HepG2 (cell line): ENCODE results near the gene SRSF8. TPM values are rescaled to one million over a fixed set of nuclear protein-coding genes. Genes with fewer than 3 reads are reported as not detected.

Source experiments
- ADNP ChIP-seq: sonication (generic); formaldehyde crosslinking; IDR thresholded peaks from 2 replicates; pipeline ENCODE4 v1.4.0; 2020; ENCODE audit warnings: missing genetic modification reagents
- AKAP8 ChIP-seq: sonication (generic); formaldehyde crosslinking; IDR thresholded peaks from 2 replicates; pipeline ENCODE4 v1.5.1; 2020; ENCODE audit warnings: mild to moderate bottlenecking, missing genetic modification reagents
- CBX5 ChIP-seq: sonication (generic); formaldehyde crosslinking; IDR thresholded peaks from 2 replicates; pipeline ENCODE4 v1.4.0; 2020; ENCODE audit warnings: missing genetic modification reagents, borderline replicate concordance
- CREB1 ChIP-seq, 2 experiments: fragments of 450-650 bp in 1 of 2; IDR thresholded peaks; 2 replicates each; pipeline ENCODE4 v1.6.1; 2016 to 2017; ENCODE audit warnings: control low read depth in 1 of 2, mild to moderate bottlenecking in 1 of 2, missing compliant biosample characterization in 1 of 2, missing genetic modification characterization in 1 of 2
- HDAC1 ChIP-seq: sonication (generic); formaldehyde crosslinking; IDR thresholded peaks from 2 replicates; pipeline ENCODE4 v1.5.1; 2020; ENCODE audit warnings: mild to moderate bottlenecking, missing genetic modification reagents
- KAT8 ChIP-seq: IDR thresholded peaks from 2 replicates; pipeline ENCODE4 v1.6.1; 2016; ENCODE audit warnings: missing genetic modification reagents, missing compliant biosample characterization
- MAFF ChIP-seq: IDR thresholded peaks from 2 replicates; pipeline ENCODE4 v1.6.1; 2011; ENCODE audit warnings: low read depth, low read length, improper control_type of control experiment
- MED8 ChIP-seq: sonication (generic); formaldehyde crosslinking; IDR thresholded peaks from 2 replicates; pipeline ENCODE4 v1.8.1; 2023; ENCODE audit warnings: mild to moderate bottlenecking, missing genetic modification reagents; ENCODE audit not compliant: insufficient replicate concordance
- PAX8 ChIP-seq: sonication (generic); formaldehyde crosslinking; IDR thresholded peaks from 2 replicates; pipeline ENCODE4 v1.8.0; 2022; ENCODE audit warnings: mild to moderate bottlenecking, missing genetic modification reagents, borderline replicate concordance
- PPARG ChIP-seq: conservative IDR thresholded peaks from 2 replicates; pipeline ENCODE4 v1.6.1; 2016; ENCODE audit warnings: missing biosample characterization, missing genetic modification reagents
- RFXANK ChIP-seq: IDR thresholded peaks from 2 replicates; pipeline ENCODE4 v1.6.1; 2016
- SMC3 ChIP-seq: IDR thresholded peaks from 2 replicates; pipeline ENCODE4 v1.6.1; 2011; ENCODE audit warnings: low read length, improper control_type of control experiment
- THAP8 ChIP-seq: sonication (generic); formaldehyde crosslinking; IDR thresholded peaks from 2 replicates; pipeline ENCODE4 v1.5.1; 2020; ENCODE audit warnings: missing genetic modification reagents, mild to moderate bottlenecking, borderline replicate concordance
- YEATS4 ChIP-seq: sonication (generic); formaldehyde crosslinking; IDR thresholded peaks from 2 replicates; pipeline ENCODE4 v1.4.0; 2020; ENCODE audit warnings: missing genetic modification reagents, borderline replicate concordance
- ZBTB37 ChIP-seq: sonication (generic); formaldehyde crosslinking; IDR thresholded peaks from 2 replicates; pipeline ENCODE4 v1.4.0; 2020; ENCODE audit warnings: mild to moderate bottlenecking, missing genetic modification reagents
- ZFP62 ChIP-seq: sonication (generic); formaldehyde crosslinking; IDR thresholded peaks from 2 replicates; pipeline ENCODE4 v1.4.0; 2020; ENCODE audit warnings: missing genetic modification reagents
- ZFP90 ChIP-seq: sonication (generic); formaldehyde crosslinking; IDR thresholded peaks from 2 replicates; pipeline ENCODE4 v1.8.0; 2022; ENCODE audit warnings: missing genetic modification reagents, mild to moderate bottlenecking, inconsistent platforms, borderline replicate concordance
- ZNF180 ChIP-seq: sonication (generic); formaldehyde crosslinking; IDR thresholded peaks from 2 replicates; pipeline ENCODE4 v1.4.0; 2020; ENCODE audit warnings: low read depth, missing genetic modification reagents, borderline replicate concordance
- ZNF33B ChIP-seq: sonication (generic); formaldehyde crosslinking; IDR thresholded peaks from 2 replicates; pipeline ENCODE4 v1.5.1; 2020; ENCODE audit warnings: mild to moderate bottlenecking, missing genetic modification reagents
- ZNF430 ChIP-seq: sonication (generic); formaldehyde crosslinking; IDR thresholded peaks from 2 replicates; pipeline ENCODE4 v1.9.0; 2021; ENCODE audit warnings: mild to moderate bottlenecking, missing genetic modification reagents
- polyA plus RNA-seq, 8 experiments: library from polyadenylated mRNA; depleted of rRNA in 3 of 8; stranded (reverse) in 7 of 8; unstranded in 1 of 8; fragments of >200 nt; fragmentation: Illumina TruSeq in 4 of 8; extraction: Trizol in 4 of 8; gene quantifications; 2 replicates each; pipeline versions ENCODE4 v1.2.1 to v1.2.3, GENCODE V29; 2011 to 2016; ENCODE audit warnings: low read depth in 4 of 8, missing spikeins in 1 of 8, mixed read lengths in 1 of 8; ENCODE audit not compliant: insufficient read depth in 1 of 8
- total RNA-seq, 5 experiments: library from RNA; depleted of rRNA; stranded (reverse); fragments of >200 nt; fragmentation: Illumina TruSeq; extraction: Trizol; gene quantifications; 2 replicates each; pipeline ENCODE4 v1.2.3, GENCODE V29; 2016; ENCODE audit warnings: low read depth in 1 of 5
- TF ChIP-seq, protein P1 (sequence below): sonication (generic); formaldehyde crosslinking; IDR thresholded peaks from 2 replicates; pipeline ENCODE4 v1.4.0; 2020; ENCODE audit warnings: missing genetic modification reagents, borderline replicate concordance
- TF ChIP-seq, protein P2 (sequence below): sonication (generic); formaldehyde crosslinking; IDR thresholded peaks from 2 replicates; pipeline ENCODE4 v1.8.0; 2023; ENCODE audit warnings: mild to moderate bottlenecking, missing genetic modification reagents
- TF ChIP-seq, protein P3 (sequence below): sonication (generic); formaldehyde crosslinking; IDR thresholded peaks from 2 replicates; pipeline ENCODE4 v1.8.0; 2022; ENCODE audit warnings: mild to moderate bottlenecking, missing genetic modification reagents

SRSF8 gene
- total and polyA plus RNA-seq, 2 of the 13 experiments (the other 11 are each of a cell fraction or from before 2014, with no cell fraction given): 21.8 to 25.8 TPM

GRCh38 chr11:95067039-95067840 is 521 bp downstream of the SRSF8 start (continued):
- TF ChIP-seq, protein P1, sequence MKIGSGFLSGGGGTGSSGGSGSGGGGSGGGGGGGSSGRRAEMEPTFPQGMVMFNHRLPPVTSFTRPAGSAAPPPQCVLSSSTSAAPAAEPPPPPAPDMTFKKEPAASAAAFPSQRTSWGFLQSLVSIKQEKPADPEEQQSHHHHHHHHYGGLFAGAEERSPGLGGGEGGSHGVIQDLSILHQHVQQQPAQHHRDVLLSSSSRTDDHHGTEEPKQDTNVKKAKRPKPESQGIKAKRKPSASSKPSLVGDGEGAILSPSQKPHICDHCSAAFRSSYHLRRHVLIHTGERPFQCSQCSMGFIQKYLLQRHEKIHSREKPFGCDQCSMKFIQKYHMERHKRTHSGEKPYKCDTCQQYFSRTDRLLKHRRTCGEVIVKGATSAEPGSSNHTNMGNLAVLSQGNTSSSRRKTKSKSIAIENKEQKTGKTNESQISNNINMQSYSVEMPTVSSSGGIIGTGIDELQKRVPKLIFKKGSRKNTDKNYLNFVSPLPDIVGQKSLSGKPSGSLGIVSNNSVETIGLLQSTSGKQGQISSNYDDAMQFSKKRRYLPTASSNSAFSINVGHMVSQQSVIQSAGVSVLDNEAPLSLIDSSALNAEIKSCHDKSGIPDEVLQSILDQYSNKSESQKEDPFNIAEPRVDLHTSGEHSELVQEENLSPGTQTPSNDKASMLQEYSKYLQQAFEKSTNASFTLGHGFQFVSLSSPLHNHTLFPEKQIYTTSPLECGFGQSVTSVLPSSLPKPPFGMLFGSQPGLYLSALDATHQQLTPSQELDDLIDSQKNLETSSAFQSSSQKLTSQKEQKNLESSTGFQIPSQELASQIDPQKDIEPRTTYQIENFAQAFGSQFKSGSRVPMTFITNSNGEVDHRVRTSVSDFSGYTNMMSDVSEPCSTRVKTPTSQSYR (CRISPR knock-in tag): no peak
- TF ChIP-seq ADNP (CRISPR knock-in tag): no peak
- TF ChIP-seq RFXANK: no peak
- no peak for TF ChIP-seq ZNF180 (CRISPR knock-in tag)
- no peak for TF ChIP-seq SMC3
- no peak for TF ChIP-seq ZFP62 (CRISPR knock-in tag)
- TF ChIP-seq MED8: no peak
- no peak for TF ChIP-seq CREB1 (IDR thresholded peaks at IDR 0.05)
- TF ChIP-seq CREB1 (CRISPR knock-in tag; IDR thresholded peaks at IDR 0.05): no peak
- TF ChIP-seq THAP8: no peak
- peak; percentile 64 for TF ChIP-seq KAT8 (CRISPR knock-in tag)
- TF ChIP-seq, protein P2, sequence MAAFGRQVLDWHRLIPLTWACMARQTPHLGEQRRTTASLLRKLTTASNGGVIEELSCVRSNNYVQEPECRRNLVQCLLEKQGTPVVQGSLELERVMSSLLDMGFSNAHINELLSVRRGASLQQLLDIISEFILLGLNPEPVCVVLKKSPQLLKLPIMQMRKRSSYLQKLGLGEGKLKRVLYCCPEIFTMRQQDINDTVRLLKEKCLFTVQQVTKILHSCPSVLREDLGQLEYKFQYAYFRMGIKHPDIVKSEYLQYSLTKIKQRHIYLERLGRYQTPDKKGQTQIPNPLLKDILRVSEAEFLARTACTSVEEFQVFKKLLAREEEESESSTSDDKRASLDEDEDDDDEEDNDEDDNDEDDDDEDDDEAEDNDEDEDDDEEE (CRISPR knock-in tag): no peak
- TF ChIP-seq CBX5 (CRISPR knock-in tag): peak; percentile 62; the same call in 1 of the 2 replicates
- TF ChIP-seq ZBTB37 (CRISPR knock-in tag): no peak
- TF ChIP-seq HDAC1 (CRISPR knock-in tag): peak; percentile 76
- TF ChIP-seq ZNF33B (CRISPR knock-in tag): 0 out of 2 replicates have a peak, but pooled peaks have one; percentile 59
- no peak for TF ChIP-seq AKAP8 (CRISPR knock-in tag)
- no peak for TF ChIP-seq ZNF430 (CRISPR knock-in tag)
- TF ChIP-seq PAX8 (CRISPR knock-in tag): no peak
- TF ChIP-seq MAFF: no peak
- TF ChIP-seq, protein P3, sequence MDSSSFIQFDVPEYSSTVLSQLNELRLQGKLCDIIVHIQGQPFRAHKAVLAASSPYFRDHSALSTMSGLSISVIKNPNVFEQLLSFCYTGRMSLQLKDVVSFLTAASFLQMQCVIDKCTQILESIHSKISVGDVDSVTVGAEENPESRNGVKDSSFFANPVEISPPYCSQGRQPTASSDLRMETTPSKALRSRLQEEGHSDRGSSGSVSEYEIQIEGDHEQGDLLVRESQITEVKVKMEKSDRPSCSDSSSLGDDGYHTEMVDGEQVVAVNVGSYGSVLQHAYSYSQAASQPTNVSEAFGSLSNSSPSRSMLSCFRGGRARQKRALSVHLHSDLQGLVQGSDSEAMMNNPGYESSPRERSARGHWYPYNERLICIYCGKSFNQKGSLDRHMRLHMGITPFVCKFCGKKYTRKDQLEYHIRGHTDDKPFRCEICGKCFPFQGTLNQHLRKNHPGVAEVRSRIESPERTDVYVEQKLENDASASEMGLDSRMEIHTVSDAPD (CRISPR knock-in tag): 0 out of 2 replicates have a peak, but pooled peaks have one; percentile 45
- no peak for TF ChIP-seq PPARG (CRISPR knock-in tag)
- peak; percentile 92 for TF ChIP-seq YEATS4 (CRISPR knock-in tag)
- TF ChIP-seq ZFP90: peak; percentile 15; the same call in 1 of the 2 replicates
